LoVo (cell line): ENCODE results near the gene TLN1.

ENCODE experiments used
- DNase-seq: peaks from one replicate; pipeline ENCODE4 v3.0.0-alpha.2; 2016; ENCODE audit warnings: low spot score

TLN1 gene

DNA sequence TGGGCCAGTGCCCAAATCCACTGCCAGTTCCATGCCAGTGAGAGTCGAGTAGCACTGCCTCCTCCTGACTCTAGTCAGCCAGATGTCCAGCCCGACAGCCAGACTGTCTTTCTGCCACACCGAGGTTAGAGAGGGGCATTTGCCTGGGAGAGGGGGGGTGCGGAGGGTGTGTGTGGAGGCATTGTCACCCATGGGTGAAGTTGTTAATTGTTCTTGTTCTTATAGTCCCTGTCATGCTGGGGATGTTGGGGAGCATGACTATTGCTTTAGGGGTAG, 18.2 kb upstream of the TLN1 start:
- DNase-seq: no peak

GRCh38 chr9:35749515-35750255, 17.7 kb upstream of the TLN1 start:
- peak; percentile 34 for DNase-seq

- DNase-seq: peak; percentile 84
Observed at GRCh38 chr9:35748858-35749514, 17.0 kb upstream of the TLN1 start, which contains the start of the genes GBA2 and RGP1. TSS of gene GBA2 (minus strand) at chr9:35749228. CDS start at chr9:35748704, 524 bp downstream. TSS of gene RGP1 (plus strand) at chr9:35749287. CDS start at chr9:35749756, 469 bp downstream.

- no peak for DNase-seq
Observed at GRCh38 chr9:35748242-35748857, 16.4 kb upstream of the TLN1 start.

- DNase-seq: peak; percentile 30
Observed at GRCh38 chr9:35746583-35746982, 14.6 kb upstream of the TLN1 start.

GRCh38 chr9:35745569-35745968, 13.6 kb upstream of the TLN1 start:
- no peak for DNase-seq

- no peak for DNase-seq
Observed at GRCh38 chr9:35743880-35744518, 12.0 kb upstream of the TLN1 start.

DNA sequence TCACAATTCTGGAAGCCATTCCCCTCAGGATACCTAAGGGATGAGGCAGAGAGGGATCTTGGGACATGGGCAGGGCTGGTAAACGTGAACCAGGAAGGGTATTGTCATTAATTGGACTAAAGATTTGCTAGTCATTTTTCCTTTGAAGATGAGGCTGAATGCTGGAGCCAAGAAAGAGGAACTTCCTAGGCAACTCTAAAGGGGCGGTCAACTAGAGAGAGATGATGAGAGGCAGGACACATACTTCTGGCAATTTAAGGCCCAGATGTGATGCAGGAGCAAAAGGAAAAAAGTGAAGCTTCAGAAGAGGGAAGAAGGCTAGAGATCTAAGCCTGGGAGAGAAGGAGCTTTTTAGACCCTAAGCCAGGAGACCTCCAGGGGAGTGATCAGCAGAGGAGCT, 11.5 kb upstream of the TLN1 start:
- no peak for DNase-seq

- no peak for DNase-seq
Observed at GRCh38 chr9:35741740-35742139, 9.7 kb upstream of the TLN1 start.

GRCh38 chr9:35740243-35740642, 8.2 kb upstream of the TLN1 start:
- DNase-seq: no peak

GRCh38 chr9:35738924-35739323, 6.9 kb upstream of the TLN1 start:
- no peak for DNase-seq

GRCh38 chr9:35738186-35738585, 6.2 kb upstream of the TLN1 start:
- no peak for DNase-seq

GRCh38 chr9:35737143-35737542, 5.1 kb upstream of the TLN1 start:
- DNase-seq: no peak

DNA sequence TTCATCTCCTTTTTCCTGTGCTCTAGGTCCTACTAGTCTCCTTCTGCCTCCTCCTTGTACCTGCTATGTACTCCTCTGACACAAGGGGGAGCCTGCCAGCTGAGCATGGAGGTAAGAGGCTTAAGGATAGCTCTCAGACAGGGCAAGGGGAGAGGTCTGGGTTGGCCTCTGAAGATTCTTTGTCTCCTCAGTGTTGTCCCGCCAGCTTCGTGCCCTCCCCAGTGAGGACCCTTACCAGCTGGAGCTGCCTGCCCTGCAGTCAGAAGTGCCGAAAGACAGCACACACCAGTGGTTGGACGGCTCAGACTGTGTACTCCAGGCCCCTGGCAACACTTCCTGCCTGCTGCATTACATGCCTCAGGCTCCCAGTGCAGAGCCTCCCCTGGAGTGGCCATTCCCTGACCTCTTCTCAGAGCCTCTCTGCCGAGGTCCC, 4.2 kb upstream of the TLN1 start:
- peak; percentile 56 for DNase-seq

- DNase-seq: no peak
Observed at GRCh38 chr9:35734096-35734495, 2.1 kb upstream of the TLN1 start.

DNA sequence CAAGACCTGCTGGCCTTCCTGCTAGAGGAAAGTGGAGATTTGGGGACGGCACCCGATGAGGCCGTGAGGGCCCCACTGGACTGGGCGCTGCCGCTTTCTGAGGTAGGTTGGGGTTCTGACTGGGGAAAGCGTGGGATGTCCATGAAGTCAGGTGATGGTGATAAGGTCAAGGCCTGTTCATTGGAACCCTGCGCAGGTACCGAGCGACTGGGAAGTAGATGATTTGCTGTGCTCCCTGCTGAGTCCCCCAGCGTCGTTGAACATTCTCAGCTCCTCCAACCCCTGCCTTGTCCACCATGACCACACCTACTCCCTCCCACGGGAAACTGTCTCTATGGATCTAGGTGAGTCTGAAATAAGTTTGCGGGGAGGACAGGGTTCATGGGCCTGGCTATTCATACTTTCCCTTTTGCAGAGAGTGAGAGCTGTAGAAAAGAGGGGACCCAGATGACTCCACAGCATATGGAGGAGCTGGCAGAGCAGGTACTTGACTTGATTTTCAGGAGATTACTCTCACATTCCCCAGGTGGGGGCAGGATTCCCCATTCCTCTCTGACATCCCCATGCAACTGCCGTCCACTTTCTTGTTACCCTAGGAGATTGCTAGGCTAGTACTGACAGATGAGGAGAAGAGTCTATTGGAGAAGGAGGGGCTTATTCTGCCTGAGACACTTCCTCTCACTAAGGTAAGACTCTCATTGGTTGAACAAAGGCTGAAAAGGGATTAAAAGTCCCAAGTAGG, 976 bp upstream of the TLN1 start:
- DNase-seq: peak; percentile 57

DNA sequence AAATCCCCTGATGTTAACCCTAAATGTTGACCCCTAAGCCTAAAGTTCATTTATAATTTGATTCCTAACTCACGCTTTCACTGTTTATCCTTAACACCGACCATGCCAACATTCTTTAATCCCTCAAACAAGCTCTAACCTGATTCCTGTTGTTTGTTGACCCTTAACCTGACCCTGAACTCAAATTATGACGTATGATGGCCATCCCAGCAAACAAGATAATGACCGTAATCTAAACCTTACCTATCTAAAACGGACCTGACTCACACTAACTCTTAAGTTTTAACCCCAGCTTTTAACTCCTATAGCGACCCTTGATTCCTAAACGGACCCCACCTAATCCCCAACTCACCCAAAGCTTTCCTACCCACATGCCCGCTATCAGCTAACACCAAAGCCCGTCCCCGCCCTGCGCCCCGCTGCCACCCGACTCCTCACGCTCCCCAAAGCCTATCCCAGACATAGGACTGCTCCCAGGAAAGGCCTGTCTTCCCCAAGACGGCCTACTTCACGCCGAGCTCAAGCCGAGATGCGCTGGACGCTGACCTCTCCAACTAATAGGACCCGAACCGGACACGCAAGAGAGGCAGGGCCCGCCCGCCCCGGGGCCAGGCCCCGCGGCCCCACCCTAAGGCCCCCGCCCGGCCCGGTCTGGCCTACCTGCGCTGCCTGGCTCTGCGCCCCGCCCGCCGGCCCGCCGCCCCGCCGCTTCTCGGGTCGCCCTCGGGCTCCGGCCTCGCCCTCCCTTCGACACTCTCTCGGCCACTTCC, 395 bp downstream of the TLN1 start:
- DNase-seq: no peak

- DNase-seq: no peak
Observed at GRCh38 chr9:35730486-35730854, 1.5 kb downstream of the TLN1 start.

DNA sequence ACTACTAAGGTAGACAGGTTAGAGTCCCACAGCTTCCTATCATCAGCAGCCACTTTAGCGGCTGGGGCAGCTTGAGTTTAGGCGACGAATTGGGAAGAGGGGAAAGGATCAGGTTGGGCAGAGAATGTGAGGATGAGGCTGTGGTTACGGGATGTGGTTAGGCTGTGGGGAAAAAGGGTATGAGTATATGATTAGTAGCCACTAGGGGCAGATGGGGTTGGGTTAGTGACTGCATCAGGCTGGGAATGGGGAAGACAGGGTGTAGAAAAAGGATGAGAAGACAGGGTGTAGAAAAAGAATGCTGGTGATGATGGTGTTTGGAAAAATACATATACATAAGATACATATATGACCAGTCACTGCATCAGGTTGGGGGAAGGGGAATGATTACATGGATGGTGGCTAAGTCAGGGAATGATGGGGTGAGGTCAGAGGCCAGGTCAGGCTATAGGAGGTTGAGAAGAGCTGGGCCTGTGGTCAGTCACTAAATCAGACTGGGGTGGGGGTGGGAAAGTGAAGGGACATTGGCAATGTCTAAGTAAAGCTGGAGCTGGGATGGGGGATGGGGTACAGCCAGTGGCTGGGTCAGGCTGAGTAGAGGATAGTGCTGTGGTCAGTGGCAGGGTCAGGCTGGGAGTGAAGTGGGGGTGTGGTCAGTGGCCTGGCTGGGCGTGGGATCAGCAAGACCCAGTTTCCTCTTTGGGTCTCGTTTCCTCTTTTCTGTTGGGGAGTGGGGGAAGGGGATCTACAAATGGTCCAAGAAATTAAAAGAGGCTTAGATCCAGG, 2.1 kb downstream of the TLN1 start:
- DNase-seq: peak; percentile 36

DNA sequence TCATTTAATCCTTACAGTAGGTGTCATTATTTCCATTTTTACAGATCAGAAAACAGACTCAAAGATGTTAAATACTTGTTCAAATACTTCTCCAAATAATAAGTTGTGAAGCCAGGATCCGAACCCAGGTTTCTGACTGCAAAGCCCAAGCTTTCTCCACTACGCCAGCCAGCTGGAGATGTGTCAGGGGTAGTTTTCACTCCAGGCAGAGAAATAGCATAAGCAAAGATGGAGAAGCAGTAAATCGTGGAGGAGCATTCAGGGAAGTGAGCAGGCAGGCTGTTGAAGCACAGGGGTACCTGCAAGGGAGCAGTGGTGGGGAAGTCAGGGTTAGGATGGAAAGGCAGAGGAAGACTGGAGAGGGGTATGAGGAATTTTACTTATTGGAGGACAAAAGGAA, 2.9 kb downstream of the TLN1 start:
- DNase-seq: no peak
